Stimulated activated CD4-positive, alpha-beta T cell treated with anti-CD3 and anti-CD28 coated beads, Interleukin-12 subunit alpha, Interleukin-12 subunit beta, amount 100 ng/mL, for 4 hours (primary cell): ENCODE measurements around the gene P2RX4.
"Not testable (repeated sequence)": the region's sequence is repeated elsewhere in the genome, so short reads cannot be mapped to it uniquely, and the experiment has no call there.

Experiments
- DNase-seq: peaks from one replicate; pipeline ENCODE4 v3.0.0-alpha.2; 2020

P2RX4 gene

GRCh38 chr12:121189131-121189530 lies 20.8 kb upstream of the P2RX4 start:
- no peak for DNase-seq

- DNase-seq = no peak
These were observed 20.2 kb upstream of the P2RX4 start for GRCh38 chr12:121189619-121190155.

GRCh38 chr12:121190523-121191031 lies 19.4 kb upstream of the P2RX4 start:
- DNase-seq = no peak

- no peak for DNase-seq
These were observed 18.8 kb upstream of the P2RX4 start for GRCh38 chr12:121191151-121191550.

GRCh38 chr12:121196902-121197301 lies 13.0 kb upstream of the P2RX4 start:
- DNase-seq = no peak

GRCh38 chr12:121198949-121199348 lies 11.0 kb upstream of the P2RX4 start:
- no peak for DNase-seq

GRCh38 chr12:121201140-121201539 lies 8.8 kb upstream of the P2RX4 start:
- DNase-seq = not testable (repeated sequence)

- DNase-seq = no peak
These were observed 7.2 kb upstream of the P2RX4 start for GRCh38 chr12:121202407-121203355.

- DNase-seq = no peak
These were observed 6.4 kb upstream of the P2RX4 start for GRCh38 chr12:121203482-121203881.

GRCh38 chr12:121205491-121205890 lies 4.4 kb upstream of the P2RX4 start:
- DNase-seq = no peak

- DNase-seq = not testable (repeated sequence)
These were observed 1.4 kb upstream of the P2RX4 start for GRCh38 chr12:121208571-121208970.

- DNase-seq = no peak
These were observed 708 bp upstream of the P2RX4 start for GRCh38 chr12:121209221-121209620.

GRCh38 chr12:121212875-121213274 lies 2.9 kb downstream of the P2RX4 start:
- no peak for DNase-seq

- no peak for DNase-seq
These were observed 4.3 kb downstream of the P2RX4 start for GRCh38 chr12:121214166-121214777.

GRCh38 chr12:121214855-121215745 lies 5.2 kb downstream of the P2RX4 start:
- no peak for DNase-seq

- DNase-seq = no peak
These were observed 6.2 kb downstream of the P2RX4 start for GRCh38 chr12:121216102-121216501.

- no peak for DNase-seq
These were observed 7.1 kb downstream of the P2RX4 start for GRCh38 chr12:121217063-121217462.

- DNase-seq = no peak
These were observed 7.8 kb downstream of the P2RX4 start for GRCh38 chr12:121217761-121218160.

GRCh38 chr12:121218588-121219352 lies 8.8 kb downstream of the P2RX4 start:
- no peak for DNase-seq

GRCh38 chr12:121219353-121219986 lies 9.5 kb downstream of the P2RX4 start:
- no peak for DNase-seq

GRCh38 chr12:121222847-121223246 lies 12.9 kb downstream of the P2RX4 start:
- DNase-seq = no peak
